Measurements from ENCODE around the gene TMEM138. TPM values are rescaled to one million over a fixed set of nuclear protein-coding genes. Genes with fewer than 3 reads are reported as not detected.

TMEM138 gene
- polyA plus RNA-seq: 65.8 and 67.2 TPM in 2 replicates

DNA sequence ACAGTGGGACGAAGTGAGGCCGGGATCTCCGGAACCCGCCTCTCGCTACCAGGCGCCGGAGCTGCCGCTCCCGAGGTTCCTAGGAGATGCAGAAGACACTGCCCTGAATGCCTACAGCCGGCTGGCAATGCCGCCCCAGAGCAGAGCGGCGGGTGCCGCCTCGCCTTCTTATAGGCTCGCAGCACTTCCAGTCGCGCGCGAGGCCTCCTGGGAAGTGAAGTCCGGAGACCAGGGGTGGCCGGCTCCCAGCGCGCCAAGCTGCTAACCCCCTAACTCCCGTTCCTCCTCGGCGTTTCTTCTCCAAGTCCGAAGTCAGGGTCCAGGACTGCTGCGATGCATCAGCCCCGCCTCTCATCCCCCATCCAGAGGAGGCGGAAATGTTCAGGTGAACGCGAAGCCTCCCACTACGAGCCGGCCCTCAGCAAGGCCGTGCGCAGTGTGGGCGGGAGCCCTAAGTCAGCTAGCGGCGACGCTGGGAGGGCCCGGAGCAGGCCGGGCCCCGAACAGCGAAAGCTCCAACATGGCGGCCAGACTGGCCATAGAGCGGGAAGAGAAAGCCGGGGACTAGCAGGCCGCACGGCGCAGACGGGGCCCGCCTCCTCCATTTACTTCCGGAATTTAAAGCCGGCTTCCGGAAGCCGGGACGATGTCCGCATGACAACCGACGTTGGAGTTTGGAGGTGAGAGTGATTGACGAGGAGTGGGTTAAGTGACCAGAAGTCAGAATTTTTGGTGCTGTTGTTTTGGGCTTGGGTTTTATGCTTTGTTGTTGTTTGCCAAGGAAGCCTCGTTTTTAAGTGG is at the start of gene TMEM138, which contains the start of gene CYB561A3:
TSS of gene TMEM138 (plus strand) at position 634 of the 801 bp plus-strand sequence. CDS start 2,017 bp downstream, outside the sequence.
TSS of gene CYB561A3 (minus strand) at position 142 of the 801 bp plus-strand sequence. CDS start 5,169 bp downstream, outside the sequence.

GRCh38 chr11:61332797-61333549 is 29.2 kb upstream of the TMEM138 start, which contains the start of the genes DDB1 and TKFC:
Gene DDB1, minus strand, starts transcription at chr11:61333105. Its CDS starts 137 bp downstream, at chr11:61332968.
Gene TKFC, plus strand, starts transcription at chr11:61333228. Its CDS starts 1,501 bp downstream, at chr11:61334729.

Other genes with a start within 250 kb of the TMEM138 start
- 1.6 and 1.7 TPM in 2 replicates for gene VPS37C, start 200.9 kb upstream of the TMEM138 start, polyA plus RNA-seq
- not detected in 2 replicates for gene PGA3, start 158.9 kb upstream of the TMEM138 start, polyA plus RNA-seq
- gene PGA4, start 140.0 kb upstream of the TMEM138 start, polyA plus RNA-seq: not detected in 2 replicates
- gene PGA5, start 121.2 kb upstream of the TMEM138 start, polyA plus RNA-seq: not detected in 2 replicates
- not detected in 2 replicates for gene VWCE, start 67.1 kb upstream of the TMEM138 start, polyA plus RNA-seq
- gene DDB1, start 29.3 kb upstream of the TMEM138 start, polyA plus RNA-seq: 47.9 and 53.9 TPM in 2 replicates
- 1.8 and 11.6 TPM in 2 replicates for gene TKFC, start 29.1 kb upstream of the TMEM138 start, polyA plus RNA-seq
- gene CYB561A3, start 492 bp upstream of the TMEM138 start, polyA plus RNA-seq: 1.8 and 2.4 TPM in 2 replicates
- 7.4 and 11.2 TPM in 2 replicates for gene TMEM216, start 30.2 kb downstream of the TMEM138 start, polyA plus RNA-seq
- 7.9 and 11.2 TPM in 2 replicates for gene CPSF7, start 67.6 kb downstream of the TMEM138 start, polyA plus RNA-seq
- 51.7 and 57.9 TPM in 2 replicates for gene SDHAF2, start 67.8 kb downstream of the TMEM138 start, polyA plus RNA-seq
- not detected in 2 replicates for gene LRRC10B, start 146.4 kb downstream of the TMEM138 start, polyA plus RNA-seq
- gene SYT7, start 218.7 kb downstream of the TMEM138 start, polyA plus RNA-seq: 18.3 and 23.6 TPM in 2 replicates

All from Purkinje cell (primary cell).